ENCODE measurements around the gene SLC12A5. TPM values are rescaled to one million over a fixed set of nuclear protein-coding genes. Genes with fewer than 3 reads are reported as not detected.

Gene SLC12A5
- total and polyA plus RNA-seq, 2 donors (not counting 1 experiment from before 2014, with no cell fraction given) = 0.27 to 0.50 TPM

DNA sequence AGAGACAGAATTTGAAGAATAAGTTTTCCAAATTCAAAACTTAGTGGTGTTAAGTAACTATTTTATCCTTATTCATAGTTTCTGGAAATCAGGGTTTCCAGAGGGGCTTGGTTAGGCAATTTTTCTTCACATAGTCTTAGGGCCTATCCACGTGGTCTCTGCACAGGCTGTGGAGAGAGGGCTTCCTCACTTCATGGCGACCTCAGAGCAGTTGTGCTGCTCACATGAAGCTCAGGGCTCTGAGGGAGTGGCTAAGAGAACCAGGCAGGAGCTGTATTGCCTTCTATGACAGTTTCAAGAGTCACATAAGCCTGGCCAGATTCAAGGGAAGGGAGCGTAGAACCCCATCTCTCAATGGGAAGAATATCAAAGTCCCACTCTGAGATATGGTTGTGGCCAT lies 75.2 kb downstream of the SLC12A5 start:
- Histone ChIP-seq H3K9ac (ENCODE audit: insufficient read depth, low read length) (no peak overlapping the region), H3K36me3 (ENCODE audit: control insufficient read depth, insufficient read depth, low read length) (no peaks in the 10 kb centered on the region), H3K9me3 (ENCODE audit: control insufficient read depth, insufficient read depth, low read depth, low read length) (no peaks in the 10 kb centered on the region), H3K4me2 (ENCODE audit: extremely low read depth, insufficient read depth, low read length) (no peak overlapping the region), H3K79me2 (ENCODE audit: control insufficient read depth, insufficient read depth, low read length) (no peaks in the 10 kb centered on the region), H3K27me3 (ENCODE audit: control insufficient read depth, insufficient read depth, low read length) (peaks cover 9% of the 10 kb centered on the region), H4K20me1 (ENCODE audit: control insufficient read depth, extremely low read depth, insufficient read depth, low read length) (no peaks in the 10 kb centered on the region), H3K4me1 (ENCODE audit: control insufficient read depth, extremely low read depth, insufficient read depth, low read length) (no peaks in the 10 kb centered on the region), H2AFZ (ENCODE audit: low read length) (no peak overlapping the region), H3K27ac (ENCODE audit: insufficient read depth, low read length) (no peak overlapping the region), H3K4me3 (replicated peaks in 1 of 4; ENCODE audit: control extremely low read depth in 1 of 4, insufficient read depth in 1 of 4, low read depth in 3 of 4, low read length in 4 of 4) (no peak overlapping the region)
- no peak for DNase-seq (ENCODE audit: low read depth in 2 of 2)
- no peak for TF ChIP-seq EZH2 (IDR thresholded peaks at IDR 0.05; ENCODE audit: low read length, missing control alignments)
- TF ChIP-seq CTCF (conservative IDR thresholded peaks at IDR 0.05 in 1 of 2, IDR thresholded peaks at IDR 0.05 in 1 of 2; ENCODE audit: low read depth in 1 of 2, low read length in 2 of 2) = no peak

GRCh38 chr20:46107061-46107460 lies 78.0 kb downstream of the SLC12A5 start:
- no peak for TF ChIP-seq EZH2 (IDR thresholded peaks at IDR 0.05; ENCODE audit: low read length, missing control alignments)
- no peak for TF ChIP-seq CTCF (conservative IDR thresholded peaks at IDR 0.05 in 1 of 2, IDR thresholded peaks at IDR 0.05 in 1 of 2; ENCODE audit: low read depth in 1 of 2, low read length in 2 of 2)
- Histone ChIP-seq H3K4me3 (replicated peaks in 1 of 4; ENCODE audit: control extremely low read depth in 1 of 4, insufficient read depth in 1 of 4, low read depth in 3 of 4, low read length in 4 of 4) (no peak overlapping the region), H3K27me3 (ENCODE audit: control insufficient read depth, insufficient read depth, low read length) (peaks cover 2% of the 10 kb centered on the region), H3K4me1 (ENCODE audit: control insufficient read depth, extremely low read depth, insufficient read depth, low read length) (no peaks in the 10 kb centered on the region), H3K79me2 (ENCODE audit: control insufficient read depth, insufficient read depth, low read length) (no peaks in the 10 kb centered on the region), H3K9ac (ENCODE audit: insufficient read depth, low read length) (no peak overlapping the region), H4K20me1 (ENCODE audit: control insufficient read depth, extremely low read depth, insufficient read depth, low read length) (no peaks in the 10 kb centered on the region), H3K9me3 (ENCODE audit: control insufficient read depth, insufficient read depth, low read depth, low read length) (no peaks in the 10 kb centered on the region), H3K4me2 (ENCODE audit: extremely low read depth, insufficient read depth, low read length) (no peak overlapping the region), H3K27ac (ENCODE audit: insufficient read depth, low read length) (no peak overlapping the region), H3K36me3 (ENCODE audit: control insufficient read depth, insufficient read depth, low read length) (no peaks in the 10 kb centered on the region), H2AFZ (ENCODE audit: low read length) (no peak overlapping the region)
- no peak for DNase-seq (ENCODE audit: low read depth in 2 of 2)

GRCh38 chr20:46108435-46108841 lies 79.4 kb downstream of the SLC12A5 start:
- Histone ChIP-seq H3K27ac (ENCODE audit: insufficient read depth, low read length) (no peak overlapping the region), H3K36me3 (ENCODE audit: control insufficient read depth, insufficient read depth, low read length) (no peaks in the 10 kb centered on the region), H3K79me2 (ENCODE audit: control insufficient read depth, insufficient read depth, low read length) (no peaks in the 10 kb centered on the region), H4K20me1 (ENCODE audit: control insufficient read depth, extremely low read depth, insufficient read depth, low read length) (no peaks in the 10 kb centered on the region), H3K27me3 (ENCODE audit: control insufficient read depth, insufficient read depth, low read length) (peaks cover under 1% of the 10 kb centered on the region), H3K4me3 (replicated peaks in 1 of 4; ENCODE audit: control extremely low read depth in 1 of 4, insufficient read depth in 1 of 4, low read depth in 3 of 4, low read length in 4 of 4) (no peak overlapping the region), H2AFZ (ENCODE audit: low read length) (no peak overlapping the region), H3K4me2 (ENCODE audit: extremely low read depth, insufficient read depth, low read length) (no peak overlapping the region), H3K4me1 (ENCODE audit: control insufficient read depth, extremely low read depth, insufficient read depth, low read length) (no peaks in the 10 kb centered on the region), H3K9ac (ENCODE audit: insufficient read depth, low read length) (no peak overlapping the region), H3K9me3 (ENCODE audit: control insufficient read depth, insufficient read depth, low read depth, low read length) (no peaks in the 10 kb centered on the region)
- DNase-seq (ENCODE audit: low read depth in 2 of 2) = no peak
- TF ChIP-seq EZH2 (IDR thresholded peaks at IDR 0.05; ENCODE audit: low read length, missing control alignments) (no peak), CTCF (conservative IDR thresholded peaks at IDR 0.05 in 1 of 2, IDR thresholded peaks at IDR 0.05 in 1 of 2; ENCODE audit: low read depth in 1 of 2, low read length in 2 of 2) (no peak)
